IPS DF 6.9 (cell line): ENCODE data around the gene KDM4C.
"Not testable (repeated sequence)": the region's sequence is repeated elsewhere in the genome, so short reads cannot be mapped to it uniquely, and the experiment has no call there.

Source experiments
- DNase-seq: peaks from one replicate; pipeline ENCODE4 v3.0.0-alpha.2; 2013; ENCODE audit warnings: low read depth, low spot score
- H3K27ac ChIP-seq: one replicate; pipeline ENCODE4 v1.5.1; 2013; ENCODE audit warnings: low read length, control low read depth
- H3K27me3 ChIP-seq: 2 replicates; pipeline ENCODE4 v1.6.1; 2013; ENCODE audit warnings: mild to moderate bottlenecking, low read length; ENCODE audit not compliant: control insufficient read depth, insufficient read depth
- H3K36me3 ChIP-seq: 2 replicates; pipeline ENCODE4 v1.6.1; 2013; ENCODE audit warnings: low read length; ENCODE audit not compliant: control insufficient read depth, insufficient read depth
- H3K4me1 ChIP-seq: 2 replicates; pipeline ENCODE4 v1.6.1; 2013; ENCODE audit warnings: low read length; ENCODE audit not compliant: control insufficient read depth, insufficient read depth
- H3K4me3 ChIP-seq: 2 replicates; pipeline ENCODE4 v1.5.1; 2013; ENCODE audit warnings: mild to moderate bottlenecking, low read length
- H3K9me3 ChIP-seq: 2 replicates; pipeline ENCODE4 v1.6.1; 2013; ENCODE audit warnings: low read length, inconsistent platforms; ENCODE audit not compliant: control insufficient read depth, insufficient read depth
- WGBS: extraction: QIAGEN DNeasy Blood & Tissue Kit; methylation state at CpG from one replicate; pipeline ENCODE4 v1.1.7; 2013; ENCODE audit warnings: mixed read lengths, missing lambda C conversion rate; ENCODE audit not compliant: insufficient read length, insufficient coverage; 5-methylcytosine and 5-hydroxymethylcytosine counted together

Gene KDM4C

GRCh38 chr9:6733831-6734230 lies 23.9 kb upstream of the KDM4C start:
- WGBS = no CpG with 5 or more reads among the region's 6 CpGs
- H3K9me3 ChIP-seq = no peaks in the 10 kb centered on the region
- H3K27me3 ChIP-seq = no peaks in the 10 kb centered on the region
- no peak overlapping the region for H3K27ac ChIP-seq
- DNase-seq = no peak
- H3K4me3 ChIP-seq = no peak overlapping the region
- no peaks in the 10 kb centered on the region for H3K36me3 ChIP-seq
- no peaks in the 10 kb centered on the region for H3K4me1 ChIP-seq

- H3K27me3 ChIP-seq = no peaks in the 10 kb centered on the region
- WGBS = no CpG with 5 or more reads among the region's 3 CpGs
- no peak for DNase-seq
- H3K4me3 ChIP-seq = no peak overlapping the region
- H3K27ac ChIP-seq = no peak overlapping the region
- H3K4me1 ChIP-seq = no peaks in the 10 kb centered on the region
- H3K36me3 ChIP-seq = no peaks in the 10 kb centered on the region
- H3K9me3 ChIP-seq = no peaks in the 10 kb centered on the region
Observed at GRCh38 chr9:6735422-6735821, 22.4 kb upstream of the KDM4C start.

GRCh38 chr9:6739218-6739617 lies 18.6 kb upstream of the KDM4C start:
- no peak overlapping the region for H3K27ac ChIP-seq
- DNase-seq = no peak
- H3K4me3 ChIP-seq = no peak overlapping the region
- H3K4me1 ChIP-seq = no peaks in the 10 kb centered on the region
- H3K36me3 ChIP-seq = no peaks in the 10 kb centered on the region
- no peaks in the 10 kb centered on the region for H3K9me3 ChIP-seq
- no CpG with 5 or more reads among the region's 1 CpG for WGBS
- no peaks in the 10 kb centered on the region for H3K27me3 ChIP-seq

GRCh38 chr9:6748861-6749260 lies 8.9 kb upstream of the KDM4C start:
- H3K27me3 ChIP-seq, H3K36me3 ChIP-seq, DNase-seq, H3K4me3 ChIP-seq, H3K27ac ChIP-seq, H3K9me3 ChIP-seq, H3K4me1 ChIP-seq: not testable (repeated sequence)
- no CpG with 5 or more reads among the region's 9 CpGs for WGBS

GRCh38 chr9:6754861-6755260 lies 2.9 kb upstream of the KDM4C start:
- not testable (repeated sequence) for H3K9me3 ChIP-seq, H3K36me3 ChIP-seq, H3K27me3 ChIP-seq, H3K27ac ChIP-seq, H3K4me3 ChIP-seq, H3K4me1 ChIP-seq, DNase-seq
- no CpG with 5 or more reads among the region's 10 CpGs for WGBS

- H3K4me3 ChIP-seq = peak overlapping the region; percentile 78; the same call in 1 of the 2 replicates
- DNase-seq = no peak
- no peaks in the 10 kb centered on the region for H3K4me1 ChIP-seq
- no peaks in the 10 kb centered on the region for H3K9me3 ChIP-seq
- no CpG with 5 or more reads among the region's 14 CpGs for WGBS
- no peaks in the 10 kb centered on the region for H3K36me3 ChIP-seq
- H3K27me3 ChIP-seq = no peaks in the 10 kb centered on the region
- no peak overlapping the region for H3K27ac ChIP-seq
Observed at GRCh38 chr9:6757132-6757455, 679 bp upstream of the KDM4C start.

- DNase-seq = no peak
- no peak overlapping the region for H3K27ac ChIP-seq
- no CpG with 5 or more reads among the region's 35 CpGs for WGBS
Observed at GRCh38 chr9:6758248-6758497, 400 bp downstream of the KDM4C start.

GRCh38 chr9:6758498-6759184 lies 868 bp downstream of the KDM4C start:
- Histone ChIP-seq H3K4me1 (0 out of 2 replicates have a peak, but pooled peaks cover under 1% of the 10 kb centered on the region), H3K36me3 (no peaks in the 10 kb centered on the region), H3K27ac (no peak overlapping the region), H3K27me3 (no peaks in the 10 kb centered on the region), H3K9me3 (no peaks in the 10 kb centered on the region), H3K4me3 (peak overlapping the region; percentile 78)
- no CpG with 5 or more reads among the region's 42 CpGs for WGBS
- DNase-seq = no peak

More at GRCh38 chr9:6758248-6758497, 400 bp downstream of the KDM4C start:
- Histone ChIP-seq H3K4me3 (peak overlapping the region; percentile 78), H3K4me1 (no peaks in the 10 kb centered on the region), H3K36me3 (no peaks in the 10 kb centered on the region), H3K9me3 (no peaks in the 10 kb centered on the region), H3K27me3 (no peaks in the 10 kb centered on the region)

- Histone ChIP-seq H3K27me3 (no peaks in the 10 kb centered on the region), H3K4me3 (peak overlapping the region; percentile 78; the same call in 1 of the 2 replicates), H3K36me3 (no peaks in the 10 kb centered on the region), H3K9me3 (no peaks in the 10 kb centered on the region), H3K4me1 (0 out of 2 replicates have a peak, but pooled peaks cover 2% of the 10 kb centered on the region), H3K27ac (no peak overlapping the region)
- no peak for DNase-seq
- WGBS = no CpG with 5 or more reads among the region's 27 CpGs
Observed at GRCh38 chr9:6759185-6759977, 1.6 kb downstream of the KDM4C start.

- H3K27ac ChIP-seq = no peak overlapping the region
- H3K36me3 ChIP-seq = no peaks in the 10 kb centered on the region
- H3K9me3 ChIP-seq = no peaks in the 10 kb centered on the region
- no peak for DNase-seq
- peaks cover 2% of the 10 kb centered on the region; the same call in 1 of the 2 replicates for H3K4me1 ChIP-seq
- no peak overlapping the region for H3K4me3 ChIP-seq
- no CpG with 5 or more reads among the region's 4 CpGs for WGBS
- H3K27me3 ChIP-seq = no peaks in the 10 kb centered on the region
Observed at GRCh38 chr9:6761306-6761705, 3.5 kb downstream of the KDM4C start.

- Histone ChIP-seq H3K27me3 (no peaks in the 10 kb centered on the region), H3K9me3 (no peaks in the 10 kb centered on the region), H3K36me3 (no peaks in the 10 kb centered on the region), H3K4me3 (no peak overlapping the region), H3K4me1 (peaks cover 2% of the 10 kb centered on the region; the same call in 1 of the 2 replicates), H3K27ac (no peak overlapping the region)
- no peak for DNase-seq
Observed at GRCh38 chr9:6763244-6763643, 5.5 kb downstream of the KDM4C start.
